Smooth muscle cell of trachea (primary cell): ENCODE measurements around the gene MGMT. TPM values are rescaled to one million over a fixed set of nuclear protein-coding genes. Genes with fewer than 3 reads are reported as not detected.

Source experiments
- total RNA-seq: library from RNA; depleted of rRNA; stranded (reverse); fragments of >200 nt; gene quantifications from 2 replicates; pipeline ENCODE4 v1.2.1, GENCODE V29; 2014

Gene MGMT
- 30.1 and 32.1 TPM in 2 replicates for total RNA-seq

GRCh38 chr10:129466703-129467358, at the start of gene MGMT:
TSS of gene MGMT (plus strand) at chr10:129467241.

